Effector CD8-positive, alpha-beta T cell (primary cell): ENCODE measurements around the gene ACE.
"Not testable (repeated sequence)": the region's sequence is repeated elsewhere in the genome, so short reads cannot be mapped to it uniquely, and the experiment has no call there.

Experiments used
- DNase-seq: peaks from one replicate; lab custom pipeline; 2025; lab: John Stamatoyannopoulos, UW

Gene ACE

DNA sequence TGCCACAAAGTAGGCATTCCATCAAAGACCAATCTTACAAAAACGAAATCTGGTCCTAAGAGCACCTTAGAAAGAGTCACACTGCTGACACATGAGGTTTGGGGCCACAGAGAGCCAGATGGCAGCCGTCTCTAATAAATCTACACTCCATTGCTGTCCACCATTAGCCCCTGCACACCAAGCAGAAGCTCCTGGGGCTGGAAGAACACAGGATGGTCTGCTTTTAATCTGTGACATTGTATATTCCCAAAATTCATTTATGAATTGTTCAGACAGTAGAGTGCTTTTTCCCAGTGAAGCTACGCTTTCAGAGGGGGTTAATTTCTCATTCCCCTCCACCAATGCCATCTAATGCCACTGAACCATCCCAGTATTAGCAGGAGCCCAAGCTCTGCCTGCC is 32.4 kb upstream of the ACE start:
- no peak for DNase-seq

DNA sequence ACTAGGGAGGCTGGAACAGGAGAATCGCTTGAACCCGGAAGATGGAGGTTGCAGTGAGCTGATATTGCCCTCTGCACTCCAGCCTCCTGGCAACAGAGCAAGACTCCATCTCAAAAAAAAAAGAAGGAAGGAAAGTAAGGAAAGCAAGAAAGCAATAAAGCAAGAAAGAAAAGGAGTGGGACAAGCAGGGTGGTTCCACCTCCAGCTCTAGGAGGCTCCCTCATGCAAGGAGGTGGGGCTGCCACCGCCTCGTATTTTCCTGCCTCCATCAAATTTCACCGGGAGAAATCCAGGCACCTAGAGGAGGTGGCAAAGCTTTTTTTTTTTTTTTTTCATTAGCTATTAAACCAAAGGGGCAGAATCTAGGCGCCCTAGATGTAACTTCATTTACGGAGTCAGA is 31.8 kb upstream of the ACE start:
- no peak for DNase-seq

DNA sequence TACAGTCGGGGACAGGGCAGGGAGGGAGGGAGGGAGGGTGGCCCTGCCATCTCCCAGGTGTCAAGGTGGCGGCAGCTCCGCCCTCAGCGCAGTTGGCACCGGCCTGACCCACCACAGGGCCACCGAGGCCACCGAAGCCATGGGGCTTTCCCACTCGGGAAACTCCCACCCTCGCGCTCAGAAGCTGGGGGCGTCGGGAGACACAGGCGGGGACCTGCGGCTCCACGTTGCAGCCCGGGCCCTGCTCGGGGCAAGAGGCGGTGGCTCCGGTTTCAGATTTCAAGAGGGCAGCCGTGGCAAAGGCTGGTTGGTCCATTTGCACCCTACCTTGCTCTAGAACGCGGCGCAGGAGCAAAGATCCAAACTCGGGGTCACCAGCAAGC is 31.3 kb upstream of the ACE start:
- peak; percentile 51 for DNase-seq

DNA sequence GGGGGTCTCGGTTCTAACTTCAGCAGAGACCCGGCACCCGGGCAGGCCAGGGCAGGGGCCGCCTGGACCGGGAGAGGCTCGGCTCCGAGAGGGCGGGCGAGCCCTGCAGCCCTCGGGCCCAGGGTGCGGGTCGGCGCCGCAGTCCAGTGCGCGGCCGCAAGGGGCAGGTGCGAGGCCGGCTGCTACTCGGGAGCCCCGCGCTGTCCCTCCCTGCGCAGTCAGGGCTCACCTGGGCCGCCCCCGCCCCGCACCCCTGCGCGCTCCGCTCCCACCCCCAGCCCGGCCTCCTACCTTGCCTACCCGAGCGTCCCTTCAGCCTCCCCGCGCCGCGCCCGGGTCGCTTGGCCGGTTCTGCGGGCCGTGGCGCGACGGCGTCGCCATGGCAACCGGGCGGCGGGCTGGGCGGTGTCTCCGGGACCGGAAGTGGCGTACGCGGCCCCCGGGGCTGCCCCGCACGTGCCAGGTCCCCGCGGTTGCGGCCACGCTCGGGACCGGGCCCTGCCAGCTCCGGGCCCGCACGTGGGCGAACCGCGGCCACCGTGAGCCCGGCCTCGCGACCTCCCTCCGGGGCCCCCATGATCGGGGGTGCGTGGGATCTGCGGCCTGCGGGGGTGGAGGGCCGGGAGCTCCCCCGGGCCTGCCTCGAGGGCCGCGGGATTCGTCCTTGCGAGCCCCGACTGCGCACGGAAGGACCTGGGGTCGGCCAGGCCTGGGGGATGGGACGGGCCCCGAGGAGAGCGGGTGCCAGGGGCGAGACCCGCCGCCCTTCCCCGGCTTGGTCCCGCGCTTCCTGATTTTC is 30.7 kb upstream of the ACE start, which contains the start of gene CYB561:
Gene CYB561 (minus strand): TSS at position 353 of the 799 bp plus-strand sequence. CDS start 8,759 bp downstream, outside the sequence.
- DNase-seq = peak; percentile 41

DNA sequence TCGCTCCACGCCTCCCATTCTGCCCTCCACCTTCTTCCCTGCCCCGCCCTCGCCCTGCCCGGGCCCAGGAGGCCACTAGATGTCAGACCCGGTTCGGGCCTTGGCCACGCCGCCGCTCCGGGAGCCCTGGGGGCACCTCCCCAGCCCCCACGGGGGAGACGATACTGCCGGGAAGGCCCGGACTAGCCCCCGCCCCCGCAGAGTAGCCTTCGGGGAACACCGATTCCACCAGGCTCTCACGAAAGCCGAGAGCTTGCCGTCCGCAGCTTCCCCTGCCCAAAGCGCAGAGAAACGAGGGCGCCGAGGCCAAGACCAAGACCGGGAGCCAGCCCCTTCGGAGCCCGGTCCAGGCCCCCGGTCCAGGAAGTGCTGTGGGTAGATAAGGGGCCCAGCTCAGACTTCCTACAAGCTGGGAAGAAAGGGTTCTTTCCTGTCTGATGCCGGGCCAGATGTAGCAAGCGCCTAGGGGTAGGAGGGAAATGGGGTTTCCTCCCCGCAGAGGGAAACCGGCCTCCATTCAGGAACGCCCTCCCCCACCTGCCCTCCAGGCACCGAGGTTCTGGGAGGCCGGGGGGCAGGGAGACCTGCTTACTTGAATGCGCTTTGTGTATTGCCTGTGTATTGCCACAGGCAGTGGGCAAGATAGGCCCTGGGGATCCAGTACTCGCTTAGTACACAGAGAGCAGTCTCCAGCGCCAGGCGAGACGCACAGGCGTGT is 29.9 kb upstream of the ACE start:
- peak; percentile 20 for DNase-seq

DNA sequence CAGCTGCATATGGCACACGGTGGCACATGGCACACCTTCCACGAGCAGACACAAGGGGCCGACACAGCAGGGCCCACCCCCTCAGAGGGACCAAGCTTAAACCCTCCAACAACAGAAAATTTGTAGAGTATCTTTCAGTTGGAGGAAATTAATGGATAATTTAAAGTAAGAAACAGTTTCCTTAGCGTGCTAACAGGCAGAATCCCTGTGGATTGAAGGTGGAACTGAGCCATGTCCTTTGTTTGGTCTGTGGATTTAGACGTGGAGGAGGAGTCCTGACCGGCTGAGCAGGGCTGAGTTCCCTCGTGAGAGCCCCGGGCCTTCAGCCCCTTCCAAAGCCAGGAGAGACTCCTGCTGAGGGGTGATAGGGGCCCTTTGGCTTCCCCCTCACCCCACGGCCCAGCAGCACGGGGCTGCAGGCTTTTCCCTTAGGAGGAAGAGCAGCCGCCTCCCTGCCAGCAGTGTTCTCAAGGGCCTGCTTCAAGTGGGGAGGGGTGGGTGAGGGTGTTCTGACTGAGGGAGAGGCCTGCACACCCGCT is 29.3 kb upstream of the ACE start:
- no peak for DNase-seq

DNA sequence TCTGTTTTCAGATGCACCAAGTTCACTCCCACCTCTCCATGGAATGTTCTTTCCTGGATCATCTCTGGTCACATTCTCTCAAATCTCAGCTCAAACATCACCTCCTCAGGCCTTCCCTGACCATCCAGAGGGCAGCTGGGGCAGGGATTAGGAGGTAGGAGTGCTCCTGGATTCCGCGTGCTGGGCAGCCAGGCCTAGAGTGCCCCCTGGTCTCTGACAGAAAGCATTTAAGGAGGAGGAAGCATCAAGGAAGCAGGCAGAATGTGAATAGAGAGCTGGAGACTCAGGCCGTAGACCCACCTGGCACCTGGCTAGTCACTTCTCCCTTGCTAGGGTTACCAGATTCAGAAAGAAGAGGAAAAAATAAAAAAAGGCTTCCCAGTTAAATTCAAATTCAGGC is 28.2 kb upstream of the ACE start:
- no peak for DNase-seq

DNA sequence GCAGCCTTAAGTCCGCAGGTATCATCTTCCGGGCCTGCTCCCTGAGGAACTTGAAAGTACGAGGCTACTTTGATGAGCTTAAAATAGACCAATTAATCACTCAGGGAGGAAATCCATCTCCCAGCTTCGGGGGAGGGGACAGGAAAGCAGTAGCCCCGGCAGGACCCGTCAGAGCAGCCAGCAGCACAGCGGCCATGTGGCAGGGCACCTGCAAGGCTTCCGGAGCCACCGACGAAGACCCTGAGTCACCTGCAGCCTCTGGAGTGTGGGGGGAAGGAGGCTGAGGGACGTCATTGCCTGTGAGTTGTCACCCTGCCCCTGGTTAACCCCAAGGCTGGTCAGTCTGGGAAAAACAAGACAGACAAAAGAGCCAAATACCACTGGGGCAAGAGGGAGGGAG is 26.3 kb upstream of the ACE start:
- no peak for DNase-seq

DNA sequence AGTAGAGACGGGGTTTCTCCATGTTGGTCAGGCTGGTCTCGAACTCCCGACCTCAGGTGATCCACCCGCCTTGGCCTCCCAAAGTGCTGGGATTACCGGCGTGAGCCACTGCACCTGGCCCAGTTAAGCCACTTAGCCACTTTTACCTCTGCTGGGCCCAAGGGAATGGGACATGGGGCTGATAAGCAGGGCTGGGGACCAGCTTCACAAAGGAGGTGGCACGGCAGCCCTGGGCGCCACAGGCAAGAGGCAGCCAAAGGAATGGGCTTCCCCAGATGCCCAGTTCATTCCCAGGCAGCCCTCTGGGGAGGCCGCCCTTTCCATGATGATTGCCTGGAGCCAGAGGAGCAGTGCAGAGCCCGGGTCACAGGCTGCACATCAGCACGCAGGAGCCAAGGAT is 25.7 kb upstream of the ACE start:
- no peak for DNase-seq

DNA sequence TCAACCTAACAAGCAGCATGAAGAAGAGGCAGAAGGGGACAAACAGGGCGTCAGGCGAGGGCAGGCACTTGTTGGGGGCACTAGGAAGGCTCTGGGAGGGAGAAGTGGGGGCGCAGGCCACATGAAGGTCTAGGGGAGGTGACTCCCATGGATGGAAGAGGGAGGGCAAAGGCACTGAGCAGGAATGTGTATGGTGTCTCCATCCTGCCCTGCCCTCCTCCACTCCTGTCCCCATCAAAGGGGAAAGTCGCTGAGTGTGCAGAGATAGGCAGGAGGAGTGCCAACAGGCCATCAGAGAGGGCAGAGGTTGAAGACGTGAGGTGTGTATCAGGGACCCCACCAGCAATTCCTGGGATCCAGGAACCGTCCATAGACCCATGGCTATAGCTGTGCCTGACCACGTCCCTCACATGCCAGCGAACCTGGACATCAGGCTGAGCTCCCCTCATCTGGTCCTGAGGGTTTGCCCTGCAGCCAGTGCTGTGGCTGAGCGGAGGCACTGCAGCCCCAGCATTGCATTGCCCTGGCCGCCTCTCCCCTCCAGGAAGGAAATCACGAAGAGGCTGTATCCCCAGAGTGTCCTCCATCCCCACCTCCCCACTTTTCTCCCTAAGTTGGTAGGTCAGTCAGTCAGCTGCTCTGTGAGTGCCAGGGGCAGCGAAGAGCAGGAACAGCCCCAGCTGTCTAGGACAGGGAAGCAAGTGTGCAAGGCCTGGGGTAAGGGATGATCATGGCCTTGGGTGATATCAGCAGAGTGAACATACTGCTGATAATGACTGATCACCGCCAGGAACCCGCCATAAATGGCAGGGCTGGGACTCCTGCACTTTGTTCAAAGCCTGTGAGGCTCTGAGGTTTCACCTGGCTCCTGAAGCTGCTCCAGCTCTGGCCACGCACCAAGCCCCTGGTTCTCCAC is 24.6 kb upstream of the ACE start:
- no peak for DNase-seq

DNA sequence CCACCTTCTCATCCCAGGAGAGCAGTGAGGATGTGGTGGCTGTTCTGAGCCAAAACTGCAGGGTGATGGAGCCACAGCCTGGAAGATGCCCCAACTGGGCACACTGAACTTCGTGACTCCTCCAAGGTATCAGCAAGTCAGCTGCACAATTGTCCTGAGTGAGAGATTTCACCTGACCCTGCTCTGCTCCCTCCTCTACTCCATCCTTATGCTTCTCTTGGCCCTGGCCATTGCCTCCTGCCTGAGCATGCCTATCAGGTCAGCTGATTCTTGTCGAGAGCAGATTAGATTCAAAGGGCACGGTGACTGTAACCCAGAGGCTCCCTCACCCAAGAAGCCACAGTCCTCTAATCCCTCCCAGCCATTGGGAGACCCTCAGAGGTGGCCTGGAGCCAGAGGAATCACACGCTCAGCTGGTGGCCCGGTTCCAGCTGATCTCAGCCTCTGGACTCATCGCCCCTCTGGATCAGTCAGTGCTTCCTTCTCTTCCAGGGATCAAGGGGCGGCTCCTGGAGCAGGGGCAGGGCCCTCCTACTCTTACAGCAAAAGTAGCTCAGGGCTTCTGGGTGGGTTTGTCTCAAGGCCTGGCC is 23.8 kb upstream of the ACE start:
- DNase-seq = no peak

DNA sequence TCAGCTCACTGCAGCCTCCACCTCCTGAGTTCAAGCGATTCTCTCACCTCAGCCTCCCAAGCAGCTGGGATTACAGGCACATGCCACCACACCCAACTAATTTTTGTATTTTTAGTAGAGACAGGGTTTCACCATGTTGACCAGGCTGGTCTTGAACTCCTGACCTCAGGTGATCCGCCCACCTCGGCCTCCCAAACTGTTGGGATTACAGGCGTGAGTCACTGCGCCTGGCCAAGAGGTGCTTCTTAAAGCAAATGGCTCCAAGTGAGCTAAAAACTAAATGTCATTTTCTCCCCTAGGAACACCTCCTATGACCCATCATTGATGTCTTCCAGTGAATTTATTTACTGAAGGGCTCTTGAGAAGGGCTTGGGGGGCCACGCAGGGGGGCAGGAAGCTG is 22.5 kb upstream of the ACE start:
- DNase-seq = not testable (repeated sequence)

DNA sequence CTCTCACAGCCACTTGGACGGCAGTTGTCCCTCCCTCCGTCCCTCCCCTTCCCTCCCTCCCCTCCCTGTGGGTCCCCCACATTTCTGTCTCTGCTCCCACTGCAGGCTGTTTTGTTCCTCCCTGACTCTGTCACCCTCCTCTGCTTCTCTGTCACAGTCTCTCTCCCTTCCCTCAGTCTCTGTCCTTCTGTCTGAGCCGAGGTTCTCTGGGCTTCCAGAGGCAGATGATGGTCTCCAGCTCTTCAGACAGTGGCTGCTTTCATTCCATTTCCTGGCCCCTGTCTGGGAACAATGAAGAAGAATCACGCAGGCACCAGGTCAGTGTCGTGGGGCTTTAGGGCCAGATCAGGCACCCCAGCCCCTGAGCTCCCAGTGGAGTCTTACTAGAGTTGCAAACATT is 21.9 kb upstream of the ACE start:
- no peak for DNase-seq

DNA sequence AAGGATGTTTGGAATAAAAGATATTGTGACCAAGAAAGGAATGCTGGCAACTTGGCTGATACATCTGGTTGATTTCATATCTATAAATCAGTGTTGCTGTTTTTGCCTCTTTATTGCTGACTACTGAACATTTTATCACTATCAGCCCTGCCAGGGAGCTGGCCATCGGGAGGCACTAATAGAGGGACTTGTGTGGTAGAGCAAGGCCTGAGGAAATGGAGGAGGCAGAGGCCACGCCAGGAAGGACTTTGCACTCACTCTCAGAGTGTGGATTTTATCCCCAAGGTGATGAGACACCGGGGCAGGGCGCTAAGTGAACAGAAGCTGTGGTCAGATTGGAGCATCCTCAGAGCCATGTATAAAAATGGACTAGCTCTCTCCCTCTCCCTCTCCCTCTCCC is 21.4 kb upstream of the ACE start:
- no peak for DNase-seq

DNA sequence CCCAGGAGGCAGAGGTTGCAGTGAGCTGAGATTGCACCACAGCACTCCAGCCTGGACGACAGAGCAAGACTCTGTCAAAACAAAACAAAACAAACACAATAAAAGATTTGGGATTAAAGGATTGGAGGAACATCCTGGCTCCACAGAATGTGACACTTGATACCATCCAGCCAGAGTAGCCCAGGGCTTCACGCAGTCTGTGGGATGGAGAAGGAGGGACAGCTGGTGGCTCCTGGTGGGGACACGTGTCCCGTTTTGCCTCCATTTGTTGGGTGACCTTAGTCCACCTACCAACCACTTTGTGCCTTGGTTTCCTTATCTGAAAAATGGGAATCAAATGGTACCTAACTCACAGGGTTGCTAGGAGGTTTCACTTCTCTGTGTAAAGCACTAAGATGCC is 18.4 kb upstream of the ACE start:
- DNase-seq = no peak

DNA sequence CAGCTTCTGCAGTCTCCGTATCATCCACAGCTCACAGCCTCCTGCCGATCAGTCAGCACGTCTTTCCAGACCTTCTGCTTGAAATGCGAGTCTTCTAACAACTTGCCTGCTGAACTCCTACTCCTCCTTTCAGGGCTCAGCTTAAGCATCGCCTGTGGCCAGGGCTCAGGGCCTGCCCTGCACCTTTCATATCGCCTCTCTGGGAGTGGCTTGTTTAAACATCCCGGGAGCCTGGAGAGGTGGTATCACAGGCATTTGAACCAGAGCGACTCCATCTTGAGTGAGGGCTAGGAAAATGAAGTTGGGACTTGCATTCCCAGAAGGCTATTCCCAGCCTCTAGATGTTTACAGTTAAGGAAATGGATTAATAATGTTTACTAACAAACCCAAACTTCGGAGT is 16.8 kb upstream of the ACE start:
- no peak for DNase-seq

DNA sequence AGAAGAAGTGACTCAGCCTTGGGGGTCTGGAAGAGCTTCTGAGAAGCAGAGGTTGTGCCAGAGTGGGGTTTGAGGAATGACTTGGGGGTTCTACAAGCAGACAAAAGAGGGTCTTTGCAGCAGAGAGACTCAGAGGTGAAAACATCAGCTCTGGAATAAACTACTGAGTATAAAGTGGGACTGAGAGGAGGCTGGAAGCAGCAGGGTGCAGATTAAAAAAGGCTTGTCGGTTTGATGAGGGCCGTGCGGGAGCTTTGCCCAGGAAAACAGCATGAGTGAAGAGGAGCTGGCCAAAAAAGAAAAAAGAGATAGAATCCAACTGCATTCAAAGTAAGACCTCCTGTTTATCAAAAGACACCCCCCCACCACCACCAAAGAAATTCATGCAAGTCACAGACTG is 13.1 kb upstream of the ACE start:
- DNase-seq = no peak

DNA sequence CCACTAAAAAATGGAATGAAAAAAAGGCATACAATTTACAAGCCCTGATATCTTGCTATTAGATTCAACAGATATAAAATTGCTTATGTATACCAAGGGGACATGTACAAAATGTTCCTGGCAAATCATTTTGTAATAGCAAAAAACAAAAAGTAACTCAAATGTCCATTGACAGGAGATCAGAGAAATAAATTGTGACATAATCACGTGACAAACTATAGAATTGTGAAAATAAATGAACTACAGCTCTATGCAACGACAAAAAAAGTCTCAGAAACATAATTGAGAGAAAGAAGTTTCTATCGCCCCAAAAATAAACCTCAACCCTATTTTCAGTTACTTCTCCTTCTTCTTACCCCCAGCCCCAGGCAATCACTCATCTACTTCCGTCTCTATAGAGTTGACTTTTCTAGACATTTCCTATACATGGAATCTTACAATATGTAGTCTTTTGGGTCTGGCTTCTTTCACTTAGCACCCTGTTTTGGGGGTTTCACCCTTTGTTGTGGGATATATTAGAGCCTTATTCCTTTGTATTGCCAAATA is 12.1 kb upstream of the ACE start:
- no peak for DNase-seq

DNA sequence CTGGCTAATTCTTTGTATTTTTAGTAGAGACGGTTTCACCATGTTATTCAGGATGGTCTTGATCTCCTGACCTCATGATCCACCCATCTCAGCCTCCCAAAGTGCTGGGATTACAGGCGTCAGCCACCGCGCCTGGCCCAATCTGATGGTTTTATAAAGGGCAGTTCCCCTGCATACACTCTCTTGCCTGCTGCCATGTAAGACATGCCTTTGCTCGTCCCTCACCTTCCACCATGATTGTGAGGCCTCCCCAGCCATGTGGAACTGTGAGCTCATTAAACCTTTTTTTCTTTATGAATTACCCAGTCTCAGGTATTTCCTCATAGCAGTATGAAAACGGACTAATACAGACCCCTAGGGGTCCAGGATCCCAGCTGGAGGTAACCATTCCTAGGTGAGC is 8.8 kb upstream of the ACE start:
- DNase-seq = not testable (repeated sequence)

DNA sequence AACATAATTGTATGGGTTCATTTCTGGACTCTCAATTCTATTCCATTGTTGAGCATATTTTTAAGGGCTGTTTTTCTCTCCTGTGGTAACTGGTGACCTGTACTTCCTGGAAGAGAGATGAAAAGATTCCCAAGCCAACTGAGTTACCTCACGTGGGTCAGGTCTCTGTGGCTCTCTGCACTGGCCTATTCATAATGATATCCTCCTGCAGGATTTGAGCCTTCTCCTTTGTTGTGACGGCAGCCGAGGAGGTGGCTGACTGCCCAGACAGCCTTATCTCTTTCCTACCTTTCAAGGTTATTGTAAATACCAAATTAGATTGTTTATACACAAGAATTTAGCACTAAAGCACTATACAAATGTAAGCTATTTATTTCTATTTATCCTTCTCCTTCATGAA is 2.7 kb upstream of the ACE start:
- no peak for DNase-seq
